K562 (cell line): ENCODE measurements around the gene MAST3. TPM values are rescaled to one million over a fixed set of nuclear protein-coding genes. Genes with fewer than 3 reads are reported as not detected.

Experiments used
- CEBPB ChIP-seq: fragments of 450-650 bp; IDR thresholded peaks from 2 replicates; pipeline ENCODE4 v1.6.1; 2016; ENCODE audit warnings: missing genetic modification characterization, missing compliant biosample characterization
- DACH1 ChIP-seq: fragments of 450-650 bp; IDR thresholded peaks from 2 replicates; pipeline ENCODE4 v1.6.1; 2018; ENCODE audit not compliant: partially characterized antibody
- TEAD2 ChIP-seq: fragments of 450-650 bp; IDR thresholded peaks from 2 replicates; pipeline ENCODE4 v1.6.1; 2016; ENCODE audit warnings: missing genetic modification characterization, control low read depth, missing compliant biosample characterization
- ZFP36 ChIP-seq: fragments of 150-350 bp; IDR thresholded peaks from 2 replicates; pipeline ENCODE4 v1.6.1; 2018; ENCODE audit warnings: low read length, low read depth; ENCODE audit not compliant: partially characterized antibody
- polyA plus RNA-seq, 8 experiments: library from polyadenylated mRNA; depleted of rRNA in 4 of 8; stranded (reverse) in 5 of 8; unstranded in 3 of 8; fragments of >200 nt; fragmentation: Nextera tagmentation in 2 of 8; fragmentation: Illumina TruSeq in 1 of 8; extraction: Ambion mirVana in 2 of 8; extraction: Trizol in 1 of 8; gene quantifications; 2 replicates each; pipeline versions ENCODE4 v1.2.1 to v1.2.3, GENCODE V29; 2011 to 2014; ENCODE audit warnings: inconsistent platforms in 1 of 8, missing spikeins in 1 of 8
- total RNA-seq, 7 experiments: library from RNA; depleted of rRNA in 6 of 7; stranded (reverse); fragments of >200 nt in 6 of 7; fragmentation: Illumina TruSeq in 2 of 7; extraction: Trizol in 2 of 7; gene quantifications; 2 replicates each; pipeline versions ENCODE4 v1.2.1 to v1.2.3, GENCODE V29; 2011 to 2021; ENCODE audit warnings: low replicate concordance in 1 of 7
- TF ChIP-seq, protein P1 (sequence below): fragments of 150-350 bp; conservative IDR thresholded peaks from 2 replicates; pipeline ENCODE4 v1.6.1; 2014; ENCODE audit warnings: low read length
- TF ChIP-seq, protein P2 (sequence below): fragments of 450-650 bp; IDR thresholded peaks from 2 replicates; pipeline ENCODE4 v1.6.1; 2016

The MAST3 gene
- total and polyA plus RNA-seq, 9 of the 15 experiments (the other 6 are each of a cell fraction or from before 2014, with no cell fraction given), result 0.94 to 9.9 (median 2.4) TPM

DNA sequence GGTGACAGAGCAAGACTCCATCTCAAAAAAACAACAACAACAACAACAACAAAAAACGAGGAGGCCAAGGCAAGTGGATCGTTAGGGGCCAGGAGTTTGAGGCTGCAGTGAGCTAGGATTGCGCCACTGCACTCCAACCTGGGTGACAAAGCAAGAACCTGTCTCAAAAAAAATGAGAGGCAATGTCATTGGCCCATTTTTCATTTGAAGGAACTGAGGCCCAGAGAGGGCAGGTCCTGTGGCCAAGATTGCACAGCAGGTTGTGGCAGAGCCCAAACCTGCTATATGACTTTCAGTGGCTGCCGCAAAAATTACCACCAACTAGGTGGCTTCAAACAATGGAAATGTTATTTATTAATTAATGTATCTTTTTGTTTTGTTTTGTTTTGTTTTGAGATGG, 60.9 kb downstream of the MAST3 start (continued):
- TF ChIP-seq TEAD2 (tag), result no peak
- TF ChIP-seq, protein P1, sequence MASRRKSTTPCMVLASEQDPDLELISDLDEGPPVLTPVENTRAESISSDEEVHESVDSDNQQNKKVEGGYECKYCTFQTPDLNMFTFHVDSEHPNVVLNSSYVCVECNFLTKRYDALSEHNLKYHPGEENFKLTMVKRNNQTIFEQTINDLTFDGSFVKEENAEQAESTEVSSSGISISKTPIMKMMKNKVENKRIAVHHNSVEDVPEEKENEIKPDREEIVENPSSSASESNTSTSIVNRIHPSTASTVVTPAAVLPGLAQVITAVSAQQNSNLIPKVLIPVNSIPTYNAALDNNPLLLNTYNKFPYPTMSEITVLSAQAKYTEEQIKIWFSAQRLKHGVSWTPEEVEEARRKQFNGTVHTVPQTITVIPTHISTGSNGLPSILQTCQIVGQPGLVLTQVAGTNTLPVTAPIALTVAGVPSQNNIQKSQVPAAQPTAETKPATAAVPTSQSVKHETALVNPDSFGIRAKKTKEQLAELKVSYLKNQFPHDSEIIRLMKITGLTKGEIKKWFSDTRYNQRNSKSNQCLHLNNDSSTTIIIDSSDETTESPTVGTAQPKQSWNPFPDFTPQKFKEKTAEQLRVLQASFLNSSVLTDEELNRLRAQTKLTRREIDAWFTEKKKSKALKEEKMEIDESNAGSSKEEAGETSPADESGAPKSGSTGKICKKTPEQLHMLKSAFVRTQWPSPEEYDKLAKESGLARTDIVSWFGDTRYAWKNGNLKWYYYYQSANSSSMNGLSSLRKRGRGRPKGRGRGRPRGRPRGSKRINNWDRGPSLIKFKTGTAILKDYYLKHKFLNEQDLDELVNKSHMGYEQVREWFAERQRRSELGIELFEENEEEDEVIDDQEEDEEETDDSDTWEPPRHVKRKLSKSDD, result no peak
- TF ChIP-seq DACH1, result peak; percentile 7
- TF ChIP-seq CEBPB (tag), result peak; percentile 88
- TF ChIP-seq, protein P2, sequence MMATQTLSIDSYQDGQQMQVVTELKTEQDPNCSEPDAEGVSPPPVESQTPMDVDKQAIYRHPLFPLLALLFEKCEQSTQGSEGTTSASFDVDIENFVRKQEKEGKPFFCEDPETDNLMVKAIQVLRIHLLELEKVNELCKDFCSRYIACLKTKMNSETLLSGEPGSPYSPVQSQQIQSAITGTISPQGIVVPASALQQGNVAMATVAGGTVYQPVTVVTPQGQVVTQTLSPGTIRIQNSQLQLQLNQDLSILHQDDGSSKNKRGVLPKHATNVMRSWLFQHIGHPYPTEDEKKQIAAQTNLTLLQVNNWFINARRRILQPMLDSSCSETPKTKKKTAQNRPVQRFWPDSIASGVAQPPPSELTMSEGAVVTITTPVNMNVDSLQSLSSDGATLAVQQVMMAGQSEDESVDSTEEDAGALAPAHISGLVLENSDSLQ, result 0 out of 2 replicates have a peak, but pooled peaks have one; percentile 7
- peak; percentile 90 for TF ChIP-seq ZFP36
